A172 (cell line): ENCODE results near the gene STRBP. TPM values are rescaled to one million over a fixed set of nuclear protein-coding genes. Genes with fewer than 3 reads are reported as not detected.
"Not testable (repeated sequence)": the region's sequence is repeated elsewhere in the genome, so short reads cannot be mapped to it uniquely, and the experiment has no call there.

ENCODE experiments used
- DNase-seq: peaks from one replicate; pipeline ENCODE4 v3.0.0-alpha.2; 2015; ENCODE audit warnings: low spot score
- total RNA-seq: library from RNA; depleted of rRNA; stranded (reverse); fragments of >200 nt; shearing (Covaris generic); gene quantifications from 2 replicates; pipeline ENCODE4 v1.2.3, GENCODE V29; 2014; rRNA removed

STRBP gene
- total RNA-seq = 29.0 and 32.7 TPM in 2 replicates

GRCh38 chr9:123268465-123269259, at the start of gene STRBP:
Gene STRBP (minus strand): TSS chr9:123268586. CDS start chr9:123184134, 84,452 bp downstream.
- peak; percentile 71 for DNase-seq

GRCh38 chr9:123316053-123316718, 47.8 kb upstream of the STRBP start:
- no peak for DNase-seq

- DNase-seq = no peak
Observed at GRCh38 chr9:123315635-123316034, 47.2 kb upstream of the STRBP start.

- DNase-seq = no peak
Observed at GRCh38 chr9:123314617-123315016, 46.2 kb upstream of the STRBP start.

- DNase-seq = no peak
Observed at GRCh38 chr9:123312306-123312877, 44.0 kb upstream of the STRBP start.

DNA sequence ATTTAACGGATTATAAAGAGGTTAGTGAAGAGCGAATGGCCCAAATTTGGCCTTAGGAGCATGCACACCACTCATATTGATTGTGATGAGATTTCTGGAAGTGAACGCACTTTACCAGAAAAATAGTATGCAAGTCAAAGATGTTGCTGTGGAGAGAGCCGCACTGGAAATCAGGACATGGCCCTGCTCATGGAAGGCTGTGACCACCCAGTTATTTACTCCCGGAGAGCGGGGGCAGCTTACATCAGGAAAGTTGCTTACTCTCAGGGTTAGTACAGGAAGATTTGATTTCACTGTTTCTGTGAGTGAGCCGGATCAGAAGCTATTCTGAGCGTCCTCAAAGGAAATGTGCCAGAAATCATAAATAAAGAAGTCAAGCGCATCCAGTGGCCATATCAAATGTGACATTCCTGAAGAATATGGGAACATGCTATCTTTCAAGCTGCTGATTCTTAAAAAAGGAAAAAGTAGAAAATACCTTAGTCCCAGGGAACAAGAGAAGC, 42.9 kb upstream of the STRBP start:
- DNase-seq = no peak

DNA sequence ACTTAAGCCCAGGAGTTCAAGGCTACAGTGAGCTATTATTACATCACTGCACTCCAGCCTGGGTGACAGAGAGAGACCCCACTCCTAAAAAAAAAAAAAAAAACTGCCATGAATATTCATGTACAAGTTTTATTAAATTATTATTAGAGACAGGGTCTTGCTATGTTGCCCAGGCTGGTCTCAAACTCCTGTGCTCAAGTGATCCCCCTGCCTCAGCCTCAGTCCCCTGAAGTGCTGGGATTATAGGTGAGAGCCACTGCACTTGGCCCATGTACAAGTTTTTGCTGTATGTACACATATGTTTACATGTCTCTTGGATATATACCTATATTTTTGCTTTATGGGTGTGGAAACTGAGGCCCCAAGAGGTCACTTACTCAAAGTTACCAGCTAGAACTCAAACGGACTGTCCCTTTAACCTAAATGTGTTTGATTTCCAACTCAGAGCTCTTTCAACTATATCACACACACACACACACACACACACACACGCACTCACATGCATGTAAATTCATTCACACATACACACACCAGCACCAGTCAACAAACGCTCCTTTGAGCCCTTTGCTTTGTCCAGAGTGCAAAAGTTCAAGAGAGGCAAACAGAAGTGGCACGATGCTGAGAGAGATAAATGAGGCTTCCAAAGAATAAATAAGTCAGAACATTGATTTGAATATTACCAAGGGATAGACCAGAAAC, 42.3 kb upstream of the STRBP start:
- no peak for DNase-seq

DNA sequence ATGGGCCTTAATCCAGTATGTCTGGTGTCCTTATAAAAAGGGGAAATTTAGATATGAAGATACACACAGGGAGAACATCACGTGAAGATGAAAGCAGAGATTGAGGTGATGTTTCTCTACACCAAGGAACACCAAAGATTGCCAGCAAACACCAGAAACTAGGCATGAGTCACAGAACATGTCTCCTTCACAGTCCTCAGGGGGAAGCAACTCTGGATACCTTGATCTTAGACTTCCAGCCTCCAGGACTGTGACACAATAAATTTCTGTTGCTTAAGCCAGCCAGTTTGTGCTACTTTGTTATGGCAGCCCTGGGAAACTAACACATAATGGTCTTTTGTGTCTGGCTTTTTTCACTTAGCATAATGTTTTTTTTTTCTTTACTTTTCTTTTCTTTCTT, 41.2 kb upstream of the STRBP start:
- peak; percentile 11 for DNase-seq

DNA sequence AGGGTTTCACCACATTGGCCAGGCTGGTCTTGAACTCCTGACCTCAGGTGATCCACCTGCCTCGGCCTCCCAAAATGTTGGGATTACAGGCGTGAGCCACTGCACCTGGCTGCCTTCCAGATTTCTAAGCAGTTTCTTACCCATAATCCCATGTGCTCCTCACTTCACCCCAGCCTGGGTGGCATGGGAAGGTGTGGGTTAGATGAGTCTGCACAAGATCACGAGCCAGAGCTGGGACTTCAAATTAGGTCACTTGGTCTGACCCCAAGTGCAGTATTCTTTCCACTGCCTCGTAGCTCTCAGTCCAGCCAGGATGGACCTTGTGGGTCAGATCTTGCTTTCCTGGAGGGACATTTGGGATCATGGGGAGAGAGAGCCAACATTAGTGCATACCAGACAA, 37.5 kb upstream of the STRBP start:
- no peak for DNase-seq

DNA sequence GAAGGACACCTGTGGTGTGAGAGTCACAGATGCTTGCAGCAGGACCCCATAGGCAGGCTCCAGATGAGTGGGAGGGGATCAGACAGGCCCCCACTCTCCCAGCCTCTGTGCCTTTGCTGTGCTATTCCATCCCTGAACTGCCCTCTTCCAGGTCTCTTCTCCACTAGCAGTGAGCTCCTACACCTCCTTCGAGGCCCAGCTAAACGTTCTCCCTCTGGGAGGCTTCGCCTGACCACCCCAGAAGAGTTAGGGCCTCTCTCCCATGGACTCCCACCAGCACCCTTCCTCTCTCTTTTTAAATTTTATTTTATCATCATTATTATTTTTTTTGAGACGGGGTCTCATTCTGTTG, 35.9 kb upstream of the STRBP start:
- no peak for DNase-seq

- no peak for DNase-seq
Observed at GRCh38 chr9:123302348-123303214, 34.2 kb upstream of the STRBP start.

GRCh38 chr9:123301936-123302335, 33.5 kb upstream of the STRBP start:
- not testable (repeated sequence) for DNase-seq

DNA sequence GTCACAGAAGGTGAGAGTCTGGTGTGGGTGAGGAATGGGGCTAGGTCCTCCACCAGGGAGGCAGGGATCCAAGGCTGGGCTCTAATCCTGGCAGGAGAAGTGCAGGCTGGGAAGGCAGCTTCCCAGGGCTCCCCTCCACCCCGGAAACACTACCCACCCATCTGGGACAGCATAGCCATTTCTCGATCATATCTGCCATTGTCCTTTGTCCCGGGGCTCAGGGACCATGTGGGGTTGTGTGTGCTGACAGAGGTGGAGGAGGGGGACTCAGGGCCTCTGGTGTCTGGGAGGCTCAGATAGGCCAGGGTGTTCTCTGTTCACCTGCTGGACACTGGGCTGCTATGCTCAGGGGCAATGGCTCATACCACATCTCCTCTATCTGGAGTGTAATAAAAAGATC, 32.2 kb upstream of the STRBP start:
- no peak for DNase-seq

DNA sequence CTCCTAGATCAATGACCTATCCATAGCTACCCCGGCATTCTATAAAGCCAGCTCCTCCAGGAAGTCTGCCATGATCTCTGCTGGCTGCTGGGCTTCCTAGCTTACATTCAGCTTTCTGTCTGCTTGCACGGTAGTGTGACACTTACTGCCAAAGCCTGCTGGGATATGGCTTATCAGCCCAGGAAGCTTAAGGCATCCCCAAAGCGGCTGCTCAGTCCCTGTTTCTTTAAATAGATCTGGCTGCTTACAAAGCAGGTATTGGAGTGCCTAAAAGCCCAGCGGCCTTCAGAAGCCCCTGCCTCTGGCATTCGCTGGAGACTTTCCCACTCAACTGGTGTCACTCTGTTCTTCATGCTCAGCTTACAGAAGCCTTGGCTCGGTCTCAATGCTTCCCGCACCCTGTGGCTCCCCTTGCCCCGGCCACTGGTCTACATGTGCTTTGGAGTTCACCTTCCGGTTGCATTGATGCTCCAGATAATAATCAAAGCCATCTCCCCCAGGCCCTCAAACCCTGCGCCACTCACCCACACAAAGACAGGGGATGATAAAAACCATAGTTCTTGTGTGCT, 31.3 kb upstream of the STRBP start:
- no peak for DNase-seq

DNA sequence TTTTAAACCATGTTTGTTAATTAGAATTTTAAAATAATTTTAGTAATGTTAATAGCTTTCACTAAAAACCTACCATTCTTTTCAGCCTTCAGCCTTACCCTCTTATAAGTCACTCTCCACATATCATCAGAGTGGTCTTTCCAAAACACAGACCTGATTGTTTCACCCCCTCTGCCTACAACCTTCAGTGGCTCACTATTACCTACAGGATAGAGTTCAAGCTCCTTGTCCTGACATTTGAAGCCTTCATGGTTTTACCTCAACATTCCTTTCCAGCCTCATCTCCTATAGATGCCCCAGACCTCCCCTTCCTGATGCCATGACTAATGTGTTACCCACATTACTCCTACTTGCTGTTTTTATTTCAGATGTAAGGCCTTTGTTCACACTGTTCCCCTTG, 27.8 kb upstream of the STRBP start:
- DNase-seq = no peak

DNA sequence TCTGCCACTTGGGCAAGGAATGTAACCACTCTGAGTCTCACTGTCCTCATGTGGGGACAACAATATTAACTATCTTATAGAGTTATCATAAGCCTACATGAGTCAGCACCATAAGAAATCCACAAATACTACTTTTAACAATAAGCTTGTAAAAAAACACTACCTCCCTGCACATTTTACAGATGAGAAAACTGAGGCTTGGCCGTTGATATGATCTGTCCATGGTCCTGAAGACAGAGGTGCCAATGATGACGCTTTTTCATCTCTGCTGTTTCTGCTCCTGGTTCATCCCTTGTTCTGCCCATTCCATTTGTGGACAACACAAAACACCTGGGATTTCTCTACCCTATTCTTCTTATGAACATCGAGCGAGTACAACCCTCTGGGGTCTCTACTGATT, 23.4 kb upstream of the STRBP start:
- no peak for DNase-seq

GRCh38 chr9:123290764-123291163, 22.4 kb upstream of the STRBP start:
- DNase-seq = no peak

- DNase-seq = no peak
Observed at GRCh38 chr9:123287639-123288038, 19.3 kb upstream of the STRBP start.

GRCh38 chr9:123286324-123286723, 17.9 kb upstream of the STRBP start:
- no peak for DNase-seq

DNA sequence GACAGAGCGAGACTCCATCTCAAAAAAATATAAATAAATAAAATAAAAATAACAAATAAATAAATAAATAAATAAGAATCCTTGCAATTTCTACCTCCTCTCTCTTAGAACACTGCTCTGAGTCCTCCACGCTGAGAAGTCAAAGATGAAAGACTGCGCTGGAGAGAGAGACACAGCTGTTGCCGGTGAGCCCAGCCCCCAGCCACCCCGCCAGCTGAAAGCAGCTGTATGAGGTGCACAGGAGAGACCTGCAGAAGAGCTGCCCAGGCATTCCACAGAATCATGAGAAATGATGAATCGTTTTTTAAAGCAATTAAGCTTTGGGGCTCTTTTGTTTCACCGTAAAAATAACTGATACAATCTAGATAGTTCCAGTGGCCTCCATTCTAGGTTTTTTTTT, 16.3 kb upstream of the STRBP start:
- no peak for DNase-seq

- no peak for DNase-seq
Observed at GRCh38 chr9:123283455-123283854, 15.1 kb upstream of the STRBP start.
